ENCODE measurements around the gene UBE2L3. TPM values are rescaled to one million over a fixed set of nuclear protein-coding genes. Genes with fewer than 3 reads are reported as not detected.

Gene UBE2L3
- total and polyA plus RNA-seq, 2 experiments from 2014 or later = 86.3 to 136 TPM

DNA sequence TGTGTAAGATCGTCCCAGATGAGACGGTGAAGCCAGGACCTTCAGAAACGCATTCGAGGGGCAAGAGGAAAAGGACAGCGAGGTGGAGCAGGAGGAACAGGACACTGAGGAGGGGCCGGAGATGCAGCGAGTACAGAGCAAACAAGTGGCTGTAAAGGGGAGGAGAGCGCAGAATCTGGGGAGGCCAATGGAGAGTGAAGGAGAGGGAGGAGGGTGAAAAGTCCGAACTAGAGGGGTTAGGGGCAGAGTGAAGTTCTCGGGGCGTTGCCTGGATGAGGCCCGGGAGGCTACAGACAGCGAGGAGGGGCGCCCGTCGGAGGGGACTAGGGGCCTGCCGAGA lies 89.5 kb downstream of the UBE2L3 start (continued):
- TF ChIP-seq, protein P1, sequence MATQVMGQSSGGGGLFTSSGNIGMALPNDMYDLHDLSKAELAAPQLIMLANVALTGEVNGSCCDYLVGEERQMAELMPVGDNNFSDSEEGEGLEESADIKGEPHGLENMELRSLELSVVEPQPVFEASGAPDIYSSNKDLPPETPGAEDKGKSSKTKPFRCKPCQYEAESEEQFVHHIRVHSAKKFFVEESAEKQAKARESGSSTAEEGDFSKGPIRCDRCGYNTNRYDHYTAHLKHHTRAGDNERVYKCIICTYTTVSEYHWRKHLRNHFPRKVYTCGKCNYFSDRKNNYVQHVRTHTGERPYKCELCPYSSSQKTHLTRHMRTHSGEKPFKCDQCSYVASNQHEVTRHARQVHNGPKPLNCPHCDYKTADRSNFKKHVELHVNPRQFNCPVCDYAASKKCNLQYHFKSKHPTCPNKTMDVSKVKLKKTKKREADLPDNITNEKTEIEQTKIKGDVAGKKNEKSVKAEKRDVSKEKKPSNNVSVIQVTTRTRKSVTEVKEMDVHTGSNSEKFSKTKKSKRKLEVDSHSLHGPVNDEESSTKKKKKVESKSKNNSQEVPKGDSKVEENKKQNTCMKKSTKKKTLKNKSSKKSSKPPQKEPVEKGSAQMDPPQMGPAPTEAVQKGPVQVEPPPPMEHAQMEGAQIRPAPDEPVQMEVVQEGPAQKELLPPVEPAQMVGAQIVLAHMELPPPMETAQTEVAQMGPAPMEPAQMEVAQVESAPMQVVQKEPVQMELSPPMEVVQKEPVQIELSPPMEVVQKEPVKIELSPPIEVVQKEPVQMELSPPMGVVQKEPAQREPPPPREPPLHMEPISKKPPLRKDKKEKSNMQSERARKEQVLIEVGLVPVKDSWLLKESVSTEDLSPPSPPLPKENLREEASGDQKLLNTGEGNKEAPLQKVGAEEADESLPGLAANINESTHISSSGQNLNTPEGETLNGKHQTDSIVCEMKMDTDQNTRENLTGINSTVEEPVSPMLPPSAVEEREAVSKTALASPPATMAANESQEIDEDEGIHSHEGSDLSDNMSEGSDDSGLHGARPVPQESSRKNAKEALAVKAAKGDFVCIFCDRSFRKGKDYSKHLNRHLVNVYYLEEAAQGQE (IDR thresholded peaks at IDR 0.05; ENCODE audit: unreplicated experiment) = no peak
- TF ChIP-seq ZNF331 (CRISPR knock-in tag; IDR thresholded peaks at IDR 0.05; ENCODE audit: low read depth) (no peak), NANOG (IDR thresholded peaks at IDR 0.05; ENCODE audit: borderline replicate concordance) (no peak)

DNA sequence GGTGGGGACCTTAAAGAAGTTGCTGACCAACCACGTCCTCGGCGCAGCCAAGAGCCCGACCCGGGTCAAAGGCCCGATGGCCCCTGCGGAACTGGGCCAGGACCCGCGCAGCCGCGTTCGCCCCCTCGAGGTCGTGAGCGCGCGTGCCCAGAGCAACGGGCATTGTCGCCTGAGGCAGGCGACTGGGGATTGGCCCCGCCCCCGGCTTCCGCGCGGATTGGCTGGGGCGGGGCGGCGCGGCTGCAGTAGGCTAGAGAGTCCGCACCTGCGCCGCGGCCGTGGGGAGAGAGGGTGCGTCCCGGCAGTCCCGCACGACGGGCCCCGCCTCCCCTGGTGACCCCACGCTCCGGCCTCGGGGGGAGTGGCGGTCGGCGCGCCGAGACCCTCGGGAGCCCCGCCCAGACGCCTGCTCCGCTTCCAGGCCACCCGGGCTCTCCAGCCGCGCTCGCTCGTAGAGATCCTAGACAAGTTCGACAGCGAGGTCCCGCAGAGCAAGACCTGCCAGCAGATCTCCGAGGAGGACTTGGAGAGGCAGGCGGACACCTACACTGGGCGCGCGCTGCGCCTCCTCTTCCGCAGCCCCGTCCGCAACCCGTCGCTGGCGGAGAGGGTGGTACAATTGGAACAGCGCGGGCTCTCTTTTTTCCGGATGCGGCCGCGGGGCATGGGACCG lies 90.0 kb downstream of the UBE2L3 start:
- Mint-ChIP-seq H3K4me3 (peak overlapping the region; percentile 85), H3K9me3 (no peaks in the 10 kb centered on the region), H3K36me3 (ENCODE audit: low read depth) (peaks cover 26% of the 10 kb centered on the region), H3K4me1 (peaks cover 20% of the 10 kb centered on the region), H3K27ac (peak overlapping the region; percentile 74; the same call in 1 of the 2 replicates), H3K27me3 (ENCODE audit: insufficient read depth, low read depth, poor library complexity) (peaks cover 15% of the 10 kb centered on the region)
- Histone ChIP-seq H3K4me2 (peak overlapping the region; percentile 87), H4K20me1 (replicated peaks; ENCODE audit: insufficient read depth) (no peaks in the 10 kb centered on the region; the same call in 1 of the 2 replicates), H3K27ac (ENCODE audit: low read depth) (peak overlapping the region; percentile 86; the same call in 1 of the 2 replicates), H2AFZ (peak overlapping the region; percentile 66), H3K36me3 (ENCODE audit: insufficient read depth) (peaks cover 13% of the 10 kb centered on the region; the same call in 1 of the 2 replicates), H3K79me2 (replicated peaks; ENCODE audit: insufficient read depth) (peaks cover 5% of the 10 kb centered on the region), H3K4me1 (ENCODE audit: insufficient read depth) (peaks cover 16% of the 10 kb centered on the region), H3K27me3 (ENCODE audit: insufficient read depth) (no peaks in the 10 kb centered on the region), H3K4me3 (peak overlapping the region; percentile 69), H3K9me2 (ENCODE audit: insufficient read depth) (no peaks in the 10 kb centered on the region), H3F3A (replicated peaks; ENCODE audit: low read depth) (peaks cover 39% of the 10 kb centered on the region)
- peak; percentile 73 for ATAC-seq
- DNase-seq (ENCODE audit: low spot score) = peak; percentile 86
- TF ChIP-seq STAT1 (IDR thresholded peaks at IDR 0.05; ENCODE audit: unreplicated experiment) (no peak), JUNB (IDR thresholded peaks at IDR 0.05; ENCODE audit: unreplicated experiment) (no peak), ZNF114 (CRISPR knock-in tag; IDR thresholded peaks at IDR 0.05) (no peak), EZH2phosphoT487 (IDR thresholded peaks at IDR 0.05; ENCODE audit: unreplicated experiment) (no peak), ZNF462 (CRISPR knock-in tag; IDR thresholded peaks at IDR 0.05) (no peak), POLR2AphosphoS5 (IDR thresholded peaks at IDR 0.05; ENCODE audit: low read depth) (peak; percentile 74; the same call in 1 of the 2 replicates)
- TF ChIP-seq, protein P1 (IDR thresholded peaks at IDR 0.05; ENCODE audit: unreplicated experiment) = no peak
